ENCODE measurements around the gene ATP6V1C2. TPM values are rescaled to one million over a fixed set of nuclear protein-coding genes. Genes with fewer than 3 reads are reported as not detected.

The ATP6V1C2 gene
- total RNA-seq, 3 donors from 2014 or later (not counting 1 experiment from before 2014, with no cell fraction given): 0.92 TPM; not detected in 2

DNA sequence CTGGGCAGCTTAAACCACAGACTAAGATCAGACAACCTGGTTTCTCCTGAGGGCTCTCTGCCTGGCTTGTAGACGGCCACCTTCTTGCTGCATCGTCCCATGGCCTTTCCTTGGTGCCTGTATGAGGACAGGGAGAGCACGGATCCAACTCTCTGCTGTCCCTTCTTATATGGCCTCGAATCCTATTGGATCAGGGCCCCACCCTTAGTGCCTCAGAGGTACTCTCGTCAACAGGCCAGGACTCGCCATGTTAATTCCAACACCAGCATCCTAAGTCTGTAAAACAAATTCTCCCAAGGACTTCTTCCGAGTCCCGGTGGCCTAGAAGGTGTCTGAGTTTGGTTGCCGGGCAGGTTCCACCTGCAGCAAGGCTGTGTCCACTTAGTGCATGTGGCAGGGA, 40.2 kb downstream of the ATP6V1C2 start:
- H3K36me3 Mint-ChIP-seq: no peaks in the 10 kb centered on the region
- intact Hi-C loops (cut with micrococcal nuclease): no loop called here
- no peak overlapping the region for H3K4me3 Mint-ChIP-seq
- no peak overlapping the region for H3K27ac Mint-ChIP-seq
- Histone ChIP-seq H3K4me1 (ENCODE audit: control insufficient read depth, insufficient read depth, low read length) (no peaks in the 10 kb centered on the region), H3K9me3 (ENCODE audit: control insufficient read depth, insufficient read depth, low read length) (no peaks in the 10 kb centered on the region), H3K4me3 (ENCODE audit: low read length) (no peak overlapping the region), H3K27ac (ENCODE audit: low read length) (no peak overlapping the region), H3K27me3 (ENCODE audit: control insufficient read depth, insufficient read depth, low read length) (no peaks in the 10 kb centered on the region), H3K36me3 (ENCODE audit: control insufficient read depth, insufficient read depth, low read length) (no peaks in the 10 kb centered on the region)
- DNase-seq (no peak), ATAC-seq (no peak)
- peaks cover 0 to 3% of the 10 kb centered on the region in 2 donors for H3K27me3 Mint-ChIP-seq (ENCODE audit: low read depth in 2 of 2)
- H3K9me3 Mint-ChIP-seq: no peaks in the 10 kb centered on the region
- no peaks in the 10 kb centered on the region for H3K4me1 Mint-ChIP-seq
- TF ChIP-seq, protein P1, sequence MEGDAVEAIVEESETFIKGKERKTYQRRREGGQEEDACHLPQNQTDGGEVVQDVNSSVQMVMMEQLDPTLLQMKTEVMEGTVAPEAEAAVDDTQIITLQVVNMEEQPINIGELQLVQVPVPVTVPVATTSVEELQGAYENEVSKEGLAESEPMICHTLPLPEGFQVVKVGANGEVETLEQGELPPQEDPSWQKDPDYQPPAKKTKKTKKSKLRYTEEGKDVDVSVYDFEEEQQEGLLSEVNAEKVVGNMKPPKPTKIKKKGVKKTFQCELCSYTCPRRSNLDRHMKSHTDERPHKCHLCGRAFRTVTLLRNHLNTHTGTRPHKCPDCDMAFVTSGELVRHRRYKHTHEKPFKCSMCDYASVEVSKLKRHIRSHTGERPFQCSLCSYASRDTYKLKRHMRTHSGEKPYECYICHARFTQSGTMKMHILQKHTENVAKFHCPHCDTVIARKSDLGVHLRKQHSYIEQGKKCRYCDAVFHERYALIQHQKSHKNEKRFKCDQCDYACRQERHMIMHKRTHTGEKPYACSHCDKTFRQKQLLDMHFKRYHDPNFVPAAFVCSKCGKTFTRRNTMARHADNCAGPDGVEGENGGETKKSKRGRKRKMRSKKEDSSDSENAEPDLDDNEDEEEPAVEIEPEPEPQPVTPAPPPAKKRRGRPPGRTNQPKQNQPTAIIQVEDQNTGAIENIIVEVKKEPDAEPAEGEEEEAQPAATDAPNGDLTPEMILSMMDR (IDR thresholded peaks at IDR 0.05): no peak
- 83% methylated on average over 9 of the region's 9 CpGs for WGBS (ENCODE audit: insufficient coverage)

DNA sequence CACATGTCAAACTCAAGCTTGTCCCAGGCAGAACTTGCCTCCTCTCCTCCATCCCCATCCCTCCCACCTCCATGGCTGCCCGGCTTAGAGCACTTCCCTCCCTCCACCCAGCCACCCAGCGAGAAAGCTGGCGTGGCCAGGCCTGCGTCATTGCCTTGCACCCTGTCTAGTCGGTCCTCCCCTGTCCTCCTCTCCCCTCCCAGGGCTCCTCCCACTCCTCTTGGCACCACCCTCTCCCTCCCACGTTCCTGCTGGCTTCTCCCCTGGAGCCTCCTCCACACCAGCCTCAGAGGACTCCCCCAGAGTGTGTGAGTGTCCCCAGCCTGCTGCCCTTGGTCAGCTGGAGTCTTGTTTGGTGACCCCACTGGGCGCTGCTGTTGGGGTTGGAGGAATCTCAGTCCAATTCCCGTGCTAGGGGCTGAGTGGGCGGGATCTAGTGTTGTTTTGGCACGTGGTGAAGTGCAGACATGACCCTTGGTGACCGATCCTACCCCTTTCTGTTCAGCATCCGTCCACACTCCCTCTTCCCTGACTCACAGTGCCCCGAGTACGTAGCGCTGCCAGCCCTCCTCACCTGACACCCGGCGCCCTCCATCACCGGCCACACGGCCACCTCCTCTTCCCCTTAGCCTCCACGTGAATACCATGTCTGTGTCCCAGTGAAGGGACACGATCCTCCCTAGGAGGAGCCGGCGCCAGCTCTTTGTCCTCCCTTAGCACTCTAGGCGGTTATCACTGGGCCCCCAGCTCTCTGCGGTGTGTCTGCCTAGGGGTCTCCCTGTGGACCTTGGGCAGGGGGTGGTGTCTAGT, 41.4 kb downstream of the ATP6V1C2 start:
- H3K4me3 ChIP-seq (ENCODE audit: low read length): no peak overlapping the region
- Mint-ChIP-seq H3K27ac (no peak overlapping the region), H3K4me1 (no peaks in the 10 kb centered on the region), H3K36me3 (no peaks in the 10 kb centered on the region), H3K4me3 (no peak overlapping the region), H3K27me3 (ENCODE audit: low read depth in 2 of 2) (peaks cover 0 to 3% of the 10 kb centered on the region in 2 donors), H3K9me3 (no peaks in the 10 kb centered on the region)
- TF ChIP-seq, protein P1 (IDR thresholded peaks at IDR 0.05): no peak
- H3K4me1 ChIP-seq (ENCODE audit: control insufficient read depth, insufficient read depth, low read length): no peaks in the 10 kb centered on the region
- intact Hi-C loops (cut with micrococcal nuclease): no loop called here
- 78% methylated on average over 25 of the region's 25 CpGs for WGBS (ENCODE audit: insufficient coverage)
- DNase-seq: no peak
- no peaks in the 10 kb centered on the region for H3K36me3 ChIP-seq (ENCODE audit: control insufficient read depth, insufficient read depth, low read length)
- ATAC-seq: no peak
- H3K27ac ChIP-seq (ENCODE audit: low read length): no peak overlapping the region
- H3K9me3 ChIP-seq (ENCODE audit: control insufficient read depth, insufficient read depth, low read length): no peaks in the 10 kb centered on the region
- H3K27me3 ChIP-seq (ENCODE audit: control insufficient read depth, insufficient read depth, low read length): no peaks in the 10 kb centered on the region

DNA sequence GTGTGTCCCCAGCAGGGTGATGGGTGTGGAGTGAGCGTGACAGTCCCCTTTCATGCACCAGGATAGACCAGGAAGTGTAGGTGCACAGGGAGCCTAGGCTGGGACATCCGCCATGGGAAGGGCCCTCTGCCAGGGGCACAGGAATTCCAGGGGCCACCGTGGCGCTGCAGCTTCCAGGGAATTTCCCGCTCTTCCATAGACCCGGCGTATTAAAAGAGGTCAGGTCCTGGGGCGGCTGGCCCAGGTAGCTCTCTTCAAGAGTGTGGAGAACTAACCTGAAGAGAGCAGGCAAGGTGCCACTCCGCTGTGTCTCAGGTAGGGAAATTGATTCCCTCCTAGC, 42.0 kb downstream of the ATP6V1C2 start:
- Histone ChIP-seq H3K27ac (ENCODE audit: low read length) (no peak overlapping the region), H3K9me3 (ENCODE audit: control insufficient read depth, insufficient read depth, low read length) (no peaks in the 10 kb centered on the region), H3K36me3 (ENCODE audit: control insufficient read depth, insufficient read depth, low read length) (no peaks in the 10 kb centered on the region), H3K4me1 (ENCODE audit: control insufficient read depth, insufficient read depth, low read length) (no peaks in the 10 kb centered on the region), H3K4me3 (ENCODE audit: low read length) (no peak overlapping the region), H3K27me3 (ENCODE audit: control insufficient read depth, insufficient read depth, low read length) (no peaks in the 10 kb centered on the region)
- H3K36me3 Mint-ChIP-seq: no peaks in the 10 kb centered on the region
- DNase-seq: no peak
- no peaks in the 10 kb centered on the region for H3K9me3 Mint-ChIP-seq
- intact Hi-C loops (cut with micrococcal nuclease): no loop called here
- H3K4me1 Mint-ChIP-seq: no peaks in the 10 kb centered on the region
- H3K27ac Mint-ChIP-seq: no peak overlapping the region
- WGBS (ENCODE audit: insufficient coverage): 91% methylated on average over 9 of the region's 9 CpGs
- ATAC-seq: no peak
- H3K4me3 Mint-ChIP-seq: no peak overlapping the region
- peaks cover 0 to 3% of the 10 kb centered on the region in 2 donors for H3K27me3 Mint-ChIP-seq (ENCODE audit: low read depth in 2 of 2)
- TF ChIP-seq, protein P1 (IDR thresholded peaks at IDR 0.05): no peak

Measured in natural killer cell (primary cell).